Spleen (tissue), 11 donors: Measurements from ENCODE around the gene VKORC1L1. TPM values are rescaled to one million over a fixed set of nuclear protein-coding genes. Genes with fewer than 3 reads are reported as not detected.

Source experiments
- DNase-seq: peaks from one replicate; pipeline ENCODE4 v3.0.0-alpha.2; 2020
- H3K27ac ChIP-seq, 8 donors: fragments of 200-600 bp; sonication (generic) in 7 of 8; 1 replicate in 4 of 8; 2 replicates in 4 of 8; pipeline versions ENCODE4 v1.5.0 to v1.8.0; 2016 to 2021; ENCODE audit warnings: inconsistent platforms in 4 of 8, mild to moderate bottlenecking in 4 of 8, moderate library complexity in 1 of 8
- H3K27me3 ChIP-seq, 7 donors: fragments of 200-600 bp; sonication (generic) in 6 of 7; replicated peaks in 1 of 7; 1 replicate in 4 of 7; 2 replicates in 3 of 7; pipeline versions ENCODE4 v1.5.0 to v1.8.0; 2016 to 2021; ENCODE audit warnings: inconsistent platforms in 3 of 7, mild to moderate bottlenecking in 1 of 7
- H3K36me3 ChIP-seq, 6 donors: fragments of 200-600 bp; sonication (generic) in 5 of 6; 1 replicate in 4 of 6; 2 replicates in 2 of 6; pipeline versions ENCODE4 v1.5.0 to v1.8.0; 2016 to 2021; ENCODE audit warnings: inconsistent platforms in 2 of 6
- H3K4me1 ChIP-seq, 6 donors: fragments of 200-600 bp; sonication (generic) in 5 of 6; 1 replicate in 3 of 6; 2 replicates in 3 of 6; pipeline versions ENCODE4 v1.5.0 to v1.8.0; 2016 to 2021; ENCODE audit warnings: inconsistent platforms in 3 of 6
- H3K4me3 ChIP-seq, 8 donors: fragments of 200-600 bp; sonication (generic) in 7 of 8; 1 replicate in 4 of 8; 2 replicates in 4 of 8; pipeline versions ENCODE4 v1.5.0 to v1.8.0; 2016 to 2021; ENCODE audit warnings: inconsistent platforms in 4 of 8, mild to moderate bottlenecking in 4 of 8, moderate library complexity in 2 of 8
- H3K9me3 ChIP-seq, 8 donors: fragments of 200-600 bp; sonication (generic) in 7 of 8; 1 replicate in 4 of 8; 2 replicates in 4 of 8; pipeline versions ENCODE4 v1.5.0 to v1.8.0; 2016 to 2021; ENCODE audit warnings: inconsistent platforms in 4 of 8
- CTCF ChIP-seq, 11 experiments: fragments of 200-600 bp in 7 of 11; fragments of 450-650 bp in 4 of 11; sonication (generic) in 4 of 11; IDR thresholded peaks in 8 of 11; conservative IDR thresholded peaks in 3 of 11; 1 replicate in 7 of 11; 2 replicates in 4 of 11; pipeline versions ENCODE4 v1.4.0 to v1.8.0; 2016 to 2021; ENCODE audit warnings: antibody characterized with exemption in 11 of 11, inconsistent platforms in 4 of 11, mild to moderate bottlenecking in 1 of 11
- POLR2A ChIP-seq, 3 donors: fragments of 450-650 bp; IDR thresholded peaks; one replicate each; pipeline ENCODE4 v1.5.1; 2017; ENCODE audit warnings: antibody characterized with exemption in 3 of 3, mild to moderate bottlenecking in 1 of 3
- POLR2AphosphoS5 ChIP-seq, 3 donors: sonication (generic); formaldehyde crosslinking; IDR thresholded peaks; one replicate each; pipeline ENCODE4 v1.5.1; 2017; ENCODE audit warnings: antibody characterized with exemption in 3 of 3
- WGBS, 5 donors: extraction: QIAGEN DNeasy Blood & Tissue Kit in 3 of 5; methylation state at CpG; one replicate each; pipeline versions ENCODE4 v1.1.5 to v1.1.7; 2013 to 2018; 5-methylcytosine and 5-hydroxymethylcytosine counted together
- intact Hi-C: fragments of 100-400 bp; cut with DNase I; formaldehyde crosslinking; loops from one replicate; pipeline ENCODE4 v1.15.0; 2023; ENCODE audit warnings: low total_unique reads
- polyA plus RNA-seq, 3 donors: library from polyadenylated mRNA; stranded (reverse); fragments of 200-250 nt; gene quantifications; one replicate each; pipeline ENCODE4 v1.2.1, GENCODE V29; 2013
- total RNA-seq, 7 donors: library from RNA; depleted of rRNA in 3 of 7; stranded (reverse); fragments of >200 nt in 3 of 7; fragmentation: NEBNext Ultra II Directional in 4 of 7; extraction: Animal tissue kit (Norgen Biotek cat#: 25700) in 4 of 7; gene quantifications; one replicate each; pipeline versions ENCODE4 v1.1.0 to v1.2.1, GENCODE V29; 2016 to 2021
- donor health status: healthy with polysubstance abuse.
- donor health status: DM: no; HTN: no; CAD: no; lungs with moderate emphysema.
- donor health status: DM: no; HTN: no; CAD: no.
- donor health status: Bipolar disorder and iron deficiency.
- donor health status: healthy.
- donor health status: DM: no; HTN: no; CAD: no.
- donor health status: DM: yes; HTN: yes; CAD: no.

The VKORC1L1 gene
- total and polyA plus RNA-seq, 10 donors, result 2.6 to 13.3 (median 10.3) TPM

- Histone ChIP-seq H3K4me1 (peaks cover 7 to 28% (median 20%) of the 10 kb centered on the region in 6 donors), H3K36me3 (peaks cover 0 to 86% (median 65%) of the 10 kb centered on the region in 6 donors), H3K27ac (no peak overlapping the region), H3K27me3 (no peaks in the 10 kb centered on the region), H3K4me3 (no peak overlapping the region), H3K9me3 (no peaks in the 10 kb centered on the region)
- intact Hi-C loops, result no loop called here
- peak; percentile 57 for DNase-seq
- peak in 1 of 3 donors; percentile 12 for TF ChIP-seq POLR2AphosphoS5 (IDR thresholded peaks at IDR 0.05)
- no peak for TF ChIP-seq CTCF (IDR thresholded peaks at IDR 0.05 in 8 of 11, conservative IDR thresholded peaks at IDR 0.05 in 3 of 11)
- 93 to 96% (median 95%) methylated on average over 10 to 16 of the region's 16 CpGs for WGBS, 5 donors
Measured at GRCh38 chr7:65976659-65977196, 103.9 kb downstream of the VKORC1L1 start.

GRCh38 chr7:65978891-65979582 lies 106.2 kb downstream of the VKORC1L1 start:
- intact Hi-C loops, result no loop called here
- H3K9me3 ChIP-seq, result no peaks in the 10 kb centered on the region
- H3K4me3 ChIP-seq, result no peak overlapping the region
- peak overlapping the region in 3 of 8 donors; percentile 88 to 91 (median 89) for H3K27ac ChIP-seq
- TF ChIP-seq CTCF (IDR thresholded peaks at IDR 0.05 in 8 of 11, conservative IDR thresholded peaks at IDR 0.05 in 3 of 11) (no peak), POLR2A (IDR thresholded peaks at IDR 0.05) (no peak), POLR2AphosphoS5 (IDR thresholded peaks at IDR 0.05) (no peak)
- 91 to 98% (median 96%) methylated on average over 18 of the region's 18 CpGs for WGBS, 5 donors
- DNase-seq, result peak; percentile 76
- H3K4me1 ChIP-seq, result peaks cover 7 to 39% (median 27%) of the 10 kb centered on the region in 6 donors
- H3K27me3 ChIP-seq, result no peaks in the 10 kb centered on the region
- peaks cover 0 to 63% (median 43%) of the 10 kb centered on the region in 6 donors for H3K36me3 ChIP-seq

GRCh38 chr7:65979583-65980477 lies 107.0 kb downstream of the VKORC1L1 start:
- H3K4me3 ChIP-seq, result peak overlapping the region in 6 of 8 donors; percentile 8 to 98 (median 80)
- TF ChIP-seq POLR2AphosphoS5 (IDR thresholded peaks at IDR 0.05), result no peak
- TF ChIP-seq CTCF (IDR thresholded peaks at IDR 0.05 in 8 of 11, conservative IDR thresholded peaks at IDR 0.05 in 3 of 11), result no peak
- TF ChIP-seq POLR2A (IDR thresholded peaks at IDR 0.05), result no peak
- peak; percentile 82 for DNase-seq
- 94 to 97% (median 96%) methylated on average over 9 to 29 of the region's 29 CpGs for WGBS, 5 donors
- H3K27me3 ChIP-seq, result no peaks in the 10 kb centered on the region
- no peaks in the 10 kb centered on the region for H3K9me3 ChIP-seq
- H3K27ac ChIP-seq, result peak overlapping the region; percentile 80 to 91 (median 88)
- H3K4me1 ChIP-seq, result peaks cover 7 to 39% (median 27%) of the 10 kb centered on the region in 6 donors
- intact Hi-C loops, result no loop called here
- peaks cover 0 to 55% (median 35%) of the 10 kb centered on the region in 6 donors for H3K36me3 ChIP-seq
